Activated naive CD8-positive, alpha-beta T cell treated with anti-CD3 and anti-CD28 coated beads, Interleukin-2, amount 50 U/mL, for 24 hours (primary cell): Measurements from ENCODE around the gene THOC1.

Source experiments
- ATAC-seq: fragments of 150-1000 bp; cut with Tn5 transposase; one replicate; pipeline ENCODE4 v1.10.0; 2021
- DNase-seq: peaks from one replicate; pipeline ENCODE4 v3.0.0; 2021
- H3K27ac Mint-ChIP-seq: one replicate; pipeline ENCODE4 v1.8.0; 2021; ENCODE audit warnings: mild to moderate bottlenecking, mixed read lengths
- H3K27me3 Mint-ChIP-seq: one replicate; pipeline ENCODE4 v1.8.0; 2021; ENCODE audit warnings: mixed read lengths
- H3K36me3 Mint-ChIP-seq: one replicate; pipeline ENCODE4 v1.8.0; 2021; ENCODE audit warnings: low read depth, mixed read lengths
- H3K4me1 Mint-ChIP-seq: one replicate; pipeline ENCODE4 v1.8.0; 2021; ENCODE audit warnings: mixed read lengths
- H3K4me3 Mint-ChIP-seq: one replicate; pipeline ENCODE4 v1.8.0; 2021; ENCODE audit warnings: mild to moderate bottlenecking, moderate library complexity, mixed read lengths
- H3K9me3 Mint-ChIP-seq: one replicate; pipeline ENCODE4 v1.8.0; 2021; ENCODE audit warnings: mixed read lengths

Gene THOC1

GRCh38 chr18:255171-255570 lies 12.7 kb downstream of the THOC1 start:
- DNase-seq = no peak

GRCh38 chr18:253121-253520 lies 14.7 kb downstream of the THOC1 start:
- no peak for ATAC-seq
- Mint-ChIP-seq H3K9me3 (no peaks in the 10 kb centered on the region), H3K27ac (no peak overlapping the region), H3K4me3 (no peak overlapping the region), H3K4me1 (no peaks in the 10 kb centered on the region), H3K27me3 (no peaks in the 10 kb centered on the region), H3K36me3 (peaks cover 66% of the 10 kb centered on the region)
- no peak for DNase-seq

More at GRCh38 chr18:255171-255570, 12.7 kb downstream of the THOC1 start:
- ATAC-seq = no peak
- Mint-ChIP-seq H3K4me3 (no peak overlapping the region), H3K27me3 (no peaks in the 10 kb centered on the region), H3K36me3 (peaks cover 67% of the 10 kb centered on the region), H3K9me3 (no peaks in the 10 kb centered on the region), H3K4me1 (no peaks in the 10 kb centered on the region), H3K27ac (no peak overlapping the region)

- Mint-ChIP-seq H3K27ac (no peak overlapping the region), H3K36me3 (peaks cover 59% of the 10 kb centered on the region), H3K27me3 (no peaks in the 10 kb centered on the region), H3K4me1 (no peaks in the 10 kb centered on the region), H3K9me3 (no peaks in the 10 kb centered on the region), H3K4me3 (no peak overlapping the region)
- no peak for ATAC-seq
- no peak for DNase-seq
These were observed 16.3 kb downstream of the THOC1 start for GRCh38 chr18:251572-251971.

- no peak for DNase-seq
- ATAC-seq = no peak
- Mint-ChIP-seq H3K27me3 (no peaks in the 10 kb centered on the region), H3K9me3 (no peaks in the 10 kb centered on the region), H3K4me1 (no peaks in the 10 kb centered on the region), H3K36me3 (peaks cover 58% of the 10 kb centered on the region), H3K27ac (no peak overlapping the region), H3K4me3 (no peak overlapping the region)
These were observed 17.2 kb downstream of the THOC1 start for GRCh38 chr18:250685-251084.

GRCh38 chr18:248053-248452 lies 19.8 kb downstream of the THOC1 start:
- Mint-ChIP-seq H3K4me1 (no peaks in the 10 kb centered on the region), H3K9me3 (no peaks in the 10 kb centered on the region), H3K27ac (no peak overlapping the region), H3K4me3 (no peak overlapping the region), H3K36me3 (peaks cover 60% of the 10 kb centered on the region), H3K27me3 (no peaks in the 10 kb centered on the region)
- ATAC-seq (no peak), DNase-seq (no peak)

- H3K9me3 Mint-ChIP-seq = no peaks in the 10 kb centered on the region
- DNase-seq (no peak), ATAC-seq (no peak)
- peaks cover 41% of the 10 kb centered on the region for H3K36me3 Mint-ChIP-seq
- no peak overlapping the region for H3K27ac Mint-ChIP-seq
- H3K4me1 Mint-ChIP-seq = no peaks in the 10 kb centered on the region
- H3K27me3 Mint-ChIP-seq = no peaks in the 10 kb centered on the region
- no peak overlapping the region for H3K4me3 Mint-ChIP-seq
These were observed 22.5 kb downstream of the THOC1 start for GRCh38 chr18:245282-245847.

DNA sequence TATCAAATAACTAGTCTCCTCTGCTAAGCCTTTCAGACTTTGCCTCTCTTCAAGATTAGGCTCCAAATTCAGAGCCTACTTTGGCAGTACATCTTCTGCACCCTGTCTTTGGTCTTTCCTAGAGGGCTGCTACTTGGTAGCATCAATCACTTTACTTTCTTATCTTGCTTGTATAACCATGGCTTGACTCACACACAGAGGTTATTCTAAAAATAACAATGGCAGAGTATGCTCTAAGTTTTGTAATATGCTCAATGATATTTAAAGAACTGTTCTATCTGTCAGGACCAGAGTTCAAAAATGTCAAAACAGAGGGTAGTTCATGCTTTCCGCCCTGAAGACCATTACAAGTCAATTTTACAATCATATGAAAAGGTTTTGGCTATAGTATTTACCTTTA lies 27.7 kb downstream of the THOC1 start:
- no peak overlapping the region for H3K27ac Mint-ChIP-seq
- ATAC-seq (no peak), DNase-seq (no peak)
- H3K9me3 Mint-ChIP-seq = no peaks in the 10 kb centered on the region
- H3K36me3 Mint-ChIP-seq = peaks cover 37% of the 10 kb centered on the region
- no peaks in the 10 kb centered on the region for H3K4me1 Mint-ChIP-seq
- H3K27me3 Mint-ChIP-seq = no peaks in the 10 kb centered on the region
- no peak overlapping the region for H3K4me3 Mint-ChIP-seq

DNA sequence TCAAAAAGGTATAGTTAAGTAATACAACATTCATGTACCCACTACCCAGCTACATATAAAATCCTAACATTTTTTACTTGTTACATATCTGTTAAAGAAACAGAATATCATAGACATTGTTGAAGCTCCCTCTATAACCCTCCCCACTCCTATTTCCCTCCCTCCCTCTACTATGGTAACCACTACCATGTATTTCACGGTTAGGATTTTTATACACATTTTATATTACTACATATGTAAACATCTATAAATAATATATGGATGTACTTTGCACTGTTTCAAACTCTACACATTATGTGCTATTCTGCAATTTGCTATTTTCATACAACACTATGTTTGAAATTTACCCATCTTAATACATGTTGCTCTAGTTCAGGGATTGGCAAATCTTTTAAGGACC lies 36.3 kb downstream of the THOC1 start:
- Mint-ChIP-seq H3K4me1 (no peaks in the 10 kb centered on the region), H3K36me3 (peaks cover 40% of the 10 kb centered on the region), H3K9me3 (no peaks in the 10 kb centered on the region), H3K4me3 (no peak overlapping the region), H3K27me3 (no peaks in the 10 kb centered on the region), H3K27ac (no peak overlapping the region)
- ATAC-seq = no peak
- no peak for DNase-seq

DNA sequence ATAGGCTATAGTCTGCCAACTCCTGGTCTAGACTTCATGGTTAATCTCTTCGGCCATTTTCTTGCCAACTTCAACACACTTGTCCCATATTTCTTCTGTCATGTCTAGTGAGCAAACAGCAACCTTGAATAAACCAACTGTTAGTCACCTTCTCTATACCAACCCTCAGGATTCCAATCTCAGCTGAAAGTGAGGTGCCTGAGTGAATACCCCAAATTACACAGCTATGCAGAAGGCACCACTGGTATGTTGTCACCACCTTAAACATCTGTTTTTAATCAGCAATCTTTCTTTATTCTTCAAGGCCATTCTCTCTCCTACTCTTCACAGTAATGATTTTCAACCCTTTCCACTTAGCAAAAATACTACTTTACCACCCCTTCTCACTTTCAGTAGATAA lies 39.3 kb downstream of the THOC1 start:
- Mint-ChIP-seq H3K4me1 (no peaks in the 10 kb centered on the region), H3K9me3 (no peaks in the 10 kb centered on the region), H3K27ac (no peak overlapping the region), H3K27me3 (no peaks in the 10 kb centered on the region), H3K4me3 (no peak overlapping the region), H3K36me3 (peaks cover 49% of the 10 kb centered on the region)
- ATAC-seq (no peak), DNase-seq (no peak)

- DNase-seq = no peak
- Mint-ChIP-seq H3K36me3 (peaks cover 55% of the 10 kb centered on the region), H3K4me1 (no peaks in the 10 kb centered on the region), H3K27me3 (no peaks in the 10 kb centered on the region), H3K4me3 (no peak overlapping the region), H3K9me3 (no peaks in the 10 kb centered on the region), H3K27ac (no peak overlapping the region)
- no peak for ATAC-seq
These were observed 39.9 kb downstream of the THOC1 start for GRCh38 chr18:227902-228301.

GRCh38 chr18:227374-227773 lies 40.5 kb downstream of the THOC1 start:
- Mint-ChIP-seq H3K36me3 (peaks cover 57% of the 10 kb centered on the region), H3K4me3 (no peak overlapping the region), H3K9me3 (no peaks in the 10 kb centered on the region), H3K4me1 (no peaks in the 10 kb centered on the region), H3K27ac (no peak overlapping the region), H3K27me3 (no peaks in the 10 kb centered on the region)
- DNase-seq (no peak), ATAC-seq (no peak)

GRCh38 chr18:225745-226144 lies 42.1 kb downstream of the THOC1 start:
- H3K4me1 Mint-ChIP-seq = no peaks in the 10 kb centered on the region
- DNase-seq (no peak), ATAC-seq (no peak)
- H3K27ac Mint-ChIP-seq = no peak overlapping the region
- H3K36me3 Mint-ChIP-seq = peaks cover 64% of the 10 kb centered on the region
- no peak overlapping the region for H3K4me3 Mint-ChIP-seq
- no peaks in the 10 kb centered on the region for H3K9me3 Mint-ChIP-seq
- no peaks in the 10 kb centered on the region for H3K27me3 Mint-ChIP-seq

GRCh38 chr18:220708-221107 lies 47.1 kb downstream of the THOC1 start:
- Mint-ChIP-seq H3K4me3 (no peak overlapping the region), H3K27me3 (no peaks in the 10 kb centered on the region), H3K9me3 (no peaks in the 10 kb centered on the region), H3K4me1 (peaks cover 2% of the 10 kb centered on the region), H3K27ac (no peak overlapping the region), H3K36me3 (peaks cover 65% of the 10 kb centered on the region)
- ATAC-seq (no peak), DNase-seq (no peak)

- Mint-ChIP-seq H3K27me3 (no peaks in the 10 kb centered on the region), H3K4me1 (peaks cover 2% of the 10 kb centered on the region), H3K27ac (peak overlapping the region; percentile 40), H3K4me3 (no peak overlapping the region), H3K36me3 (peaks cover 64% of the 10 kb centered on the region), H3K9me3 (no peaks in the 10 kb centered on the region)
- no peak for DNase-seq
- ATAC-seq = peak; percentile 36
These were observed 50.1 kb downstream of the THOC1 start for GRCh38 chr18:217532-218336.

- ATAC-seq (no peak), DNase-seq (no peak)
- Mint-ChIP-seq H3K27ac (peak overlapping the region; percentile 11), H3K36me3 (peaks cover 69% of the 10 kb centered on the region), H3K4me3 (no peak overlapping the region), H3K27me3 (no peaks in the 10 kb centered on the region), H3K9me3 (no peaks in the 10 kb centered on the region), H3K4me1 (peaks cover 2% of the 10 kb centered on the region)
These were observed 52.3 kb downstream of the THOC1 start for GRCh38 chr18:215448-216010.
